BE2C (cell line): ENCODE data around the gene KAZN.

ENCODE experiments used
- DNase-seq: peaks from one replicate; pipeline ENCODE4 v3.0.0-alpha.2; 2020
- H3K27me3 ChIP-seq: fragments of 250-450 bp; sonication (Bioruptor Pico); 2 replicates; pipeline ENCODE4 v1.5.1; 2020; ENCODE audit warnings: mild to moderate bottlenecking
- H3K36me3 ChIP-seq: fragments of 250-450 bp; sonication (Bioruptor Pico); 2 replicates; pipeline ENCODE4 v1.5.1; 2020; ENCODE audit warnings: mild to moderate bottlenecking
- H3K4me1 ChIP-seq: fragments of 250-450 bp; sonication (Bioruptor Pico); 2 replicates; pipeline ENCODE4 v1.5.1; 2020
- H3K4me3 ChIP-seq: 2 replicates; pipeline ENCODE4 v1.5.1; 2011; ENCODE audit warnings: low read depth, low read length
- H3K9me3 ChIP-seq: fragments of 250-450 bp; sonication (Bioruptor Pico); 2 replicates; pipeline ENCODE4 v1.5.1; 2020
- TF ChIP-seq, protein P1 (sequence below): IDR thresholded peaks from 2 replicates; pipeline ENCODE4 v1.5.1; 2012; ENCODE audit warnings: mild to moderate bottlenecking, low read depth, low read length

KAZN gene

DNA sequence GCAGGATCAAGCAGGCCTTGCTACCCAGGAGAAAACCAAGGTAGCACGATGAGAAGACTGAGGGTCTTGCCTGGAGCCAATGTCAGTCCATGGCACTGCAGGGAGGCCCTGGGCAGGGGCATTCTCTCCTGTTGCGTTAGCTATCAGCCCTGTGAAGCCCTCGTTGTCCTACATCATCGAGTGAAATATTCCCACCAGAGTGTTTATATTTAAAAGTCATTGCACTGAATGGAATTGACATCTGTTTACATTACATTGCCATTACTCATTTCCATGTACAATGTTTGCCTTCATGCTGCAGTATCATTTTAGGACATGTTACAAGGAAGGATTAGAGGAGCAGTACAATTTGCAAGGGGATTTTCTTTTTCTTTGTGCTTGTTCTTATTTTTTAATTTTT, 243.9 kb downstream of the KAZN start:
- Histone ChIP-seq H3K4me3 (no peak overlapping the region), H3K36me3 (no peaks in the 10 kb centered on the region), H3K27me3 (no peaks in the 10 kb centered on the region), H3K9me3 (no peaks in the 10 kb centered on the region), H3K4me1 (no peaks in the 10 kb centered on the region)
- TF ChIP-seq, protein P1, sequence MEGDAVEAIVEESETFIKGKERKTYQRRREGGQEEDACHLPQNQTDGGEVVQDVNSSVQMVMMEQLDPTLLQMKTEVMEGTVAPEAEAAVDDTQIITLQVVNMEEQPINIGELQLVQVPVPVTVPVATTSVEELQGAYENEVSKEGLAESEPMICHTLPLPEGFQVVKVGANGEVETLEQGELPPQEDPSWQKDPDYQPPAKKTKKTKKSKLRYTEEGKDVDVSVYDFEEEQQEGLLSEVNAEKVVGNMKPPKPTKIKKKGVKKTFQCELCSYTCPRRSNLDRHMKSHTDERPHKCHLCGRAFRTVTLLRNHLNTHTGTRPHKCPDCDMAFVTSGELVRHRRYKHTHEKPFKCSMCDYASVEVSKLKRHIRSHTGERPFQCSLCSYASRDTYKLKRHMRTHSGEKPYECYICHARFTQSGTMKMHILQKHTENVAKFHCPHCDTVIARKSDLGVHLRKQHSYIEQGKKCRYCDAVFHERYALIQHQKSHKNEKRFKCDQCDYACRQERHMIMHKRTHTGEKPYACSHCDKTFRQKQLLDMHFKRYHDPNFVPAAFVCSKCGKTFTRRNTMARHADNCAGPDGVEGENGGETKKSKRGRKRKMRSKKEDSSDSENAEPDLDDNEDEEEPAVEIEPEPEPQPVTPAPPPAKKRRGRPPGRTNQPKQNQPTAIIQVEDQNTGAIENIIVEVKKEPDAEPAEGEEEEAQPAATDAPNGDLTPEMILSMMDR: no peak
- DNase-seq: no peak

DNA sequence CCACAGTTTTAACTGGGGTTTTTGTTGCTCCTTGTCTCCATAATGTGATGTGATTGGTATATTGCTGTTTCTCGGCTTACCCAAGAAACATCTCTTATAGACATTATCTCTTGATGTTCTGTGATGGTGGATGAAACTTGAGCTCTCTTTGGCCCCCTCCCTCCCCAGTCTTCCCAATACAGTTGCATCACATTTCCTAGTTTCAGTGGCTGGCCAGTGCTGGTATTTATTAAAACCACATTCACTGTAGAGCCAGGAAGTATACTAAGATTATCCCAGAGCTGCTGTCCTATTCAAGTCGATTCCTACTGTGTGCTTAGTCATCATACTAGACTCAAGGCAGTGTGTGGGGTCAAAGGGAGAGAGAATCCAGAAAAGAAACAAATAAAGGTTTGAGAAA, 244.4 kb downstream of the KAZN start:
- no peak for DNase-seq
- Histone ChIP-seq H3K4me3 (no peak overlapping the region), H3K4me1 (no peaks in the 10 kb centered on the region), H3K27me3 (no peaks in the 10 kb centered on the region), H3K36me3 (no peaks in the 10 kb centered on the region), H3K9me3 (no peaks in the 10 kb centered on the region)
- TF ChIP-seq, protein P1: no peak

DNA sequence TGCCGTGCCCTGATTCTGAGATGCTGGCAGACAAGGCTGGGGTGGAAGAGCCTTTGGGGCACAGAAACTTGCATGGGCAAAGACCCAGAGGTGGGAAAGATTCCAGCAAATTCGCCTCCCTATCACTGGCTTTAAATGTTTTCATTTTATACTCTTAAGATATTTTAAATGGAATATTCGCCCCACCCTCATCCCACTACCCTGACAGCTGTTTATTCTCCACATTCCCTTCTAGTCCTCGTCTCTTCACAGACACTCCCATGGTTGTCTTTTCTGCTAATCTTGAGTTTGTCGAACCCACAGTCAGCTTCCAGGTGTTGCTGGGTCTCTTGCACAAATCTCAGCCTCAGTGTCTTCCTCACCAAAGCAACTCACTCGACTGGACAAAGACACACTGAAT, 245.0 kb downstream of the KAZN start:
- Histone ChIP-seq H3K9me3 (no peaks in the 10 kb centered on the region), H3K4me3 (no peak overlapping the region), H3K27me3 (no peaks in the 10 kb centered on the region), H3K36me3 (no peaks in the 10 kb centered on the region), H3K4me1 (no peaks in the 10 kb centered on the region)
- TF ChIP-seq, protein P1: no peak
- no peak for DNase-seq

DNA sequence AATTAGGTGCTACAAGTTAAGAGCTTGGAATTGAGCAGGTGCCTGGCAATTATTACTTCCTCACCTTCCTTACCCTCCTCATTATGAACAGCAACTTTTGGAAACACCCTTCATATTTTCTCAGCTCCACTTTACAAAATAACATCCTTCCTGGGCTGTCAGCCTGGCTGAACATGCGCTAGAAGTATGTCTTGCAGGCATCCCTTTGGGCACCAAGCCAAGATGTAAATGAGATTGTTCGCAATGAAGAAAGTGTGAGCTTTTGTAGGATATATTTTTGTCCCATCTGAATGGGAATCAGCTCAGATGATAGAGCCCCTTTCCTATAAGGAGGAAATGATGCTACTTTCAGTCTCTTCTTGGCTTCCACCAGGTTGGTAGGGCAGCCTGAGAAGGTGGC, 245.9 kb downstream of the KAZN start:
- H3K27me3 ChIP-seq: no peaks in the 10 kb centered on the region
- H3K4me1 ChIP-seq: no peaks in the 10 kb centered on the region
- no peaks in the 10 kb centered on the region for H3K9me3 ChIP-seq
- H3K4me3 ChIP-seq: no peak overlapping the region
- no peak for DNase-seq
- H3K36me3 ChIP-seq: no peaks in the 10 kb centered on the region
- TF ChIP-seq, protein P1: no peak

DNA sequence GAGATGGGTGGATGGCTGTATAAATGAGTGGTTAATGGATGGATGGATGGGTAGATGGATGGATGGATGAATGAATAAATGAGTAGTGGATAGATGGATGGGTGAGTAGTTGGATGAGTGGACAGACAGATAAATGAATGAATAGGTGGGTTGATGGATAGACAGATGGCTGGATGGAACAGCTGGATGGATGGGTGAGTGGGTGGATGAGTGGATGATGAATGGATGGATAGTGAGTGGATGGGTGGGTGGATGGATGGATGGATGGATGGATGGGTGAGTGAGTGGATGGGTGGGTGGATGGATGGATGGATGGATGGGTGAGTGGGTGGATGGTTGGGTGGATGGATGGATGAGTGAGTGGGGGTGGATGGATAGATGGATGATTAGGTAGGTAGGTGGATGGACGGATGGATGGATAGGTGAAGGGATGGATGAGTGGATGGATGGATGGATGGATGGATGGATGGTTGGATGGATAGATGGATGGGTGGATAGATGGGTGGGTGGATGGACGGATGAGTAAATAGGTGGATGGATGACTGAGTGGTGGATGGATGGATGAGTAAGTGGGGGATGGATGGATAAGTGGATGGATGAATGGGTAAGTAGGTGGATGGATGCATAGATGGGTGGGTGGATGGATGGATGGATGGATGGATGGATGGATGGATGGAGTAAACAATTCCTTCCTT, 246.6 kb downstream of the KAZN start:
- Histone ChIP-seq H3K4me1 (no peaks in the 10 kb centered on the region), H3K9me3 (no peaks in the 10 kb centered on the region), H3K4me3 (no peak overlapping the region), H3K27me3 (no peaks in the 10 kb centered on the region), H3K36me3 (no peaks in the 10 kb centered on the region)
- no peak for DNase-seq
- TF ChIP-seq, protein P1: no peak

DNA sequence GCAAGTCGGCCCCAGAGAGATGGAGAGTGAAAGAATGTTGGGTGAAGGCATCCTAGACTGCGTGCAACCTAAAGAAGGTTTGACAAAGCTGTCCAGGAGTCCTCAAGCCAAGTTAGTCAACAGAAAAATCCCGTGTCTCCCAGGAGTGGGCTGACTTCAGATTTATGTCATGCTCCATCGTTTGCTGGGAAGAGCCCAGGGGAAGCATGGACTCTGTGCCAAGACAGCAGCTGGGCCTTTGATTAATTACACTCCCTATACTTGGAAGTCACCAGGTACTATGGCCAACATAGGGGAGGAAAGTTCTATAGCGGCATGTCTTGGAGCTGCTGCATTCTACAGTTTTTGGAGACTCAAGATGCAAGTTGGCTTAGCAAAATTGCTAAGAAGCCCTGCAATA, 247.4 kb downstream of the KAZN start:
- Histone ChIP-seq H3K4me1 (no peaks in the 10 kb centered on the region), H3K4me3 (no peak overlapping the region), H3K9me3 (no peaks in the 10 kb centered on the region), H3K36me3 (no peaks in the 10 kb centered on the region), H3K27me3 (no peaks in the 10 kb centered on the region)
- no peak for DNase-seq
- TF ChIP-seq, protein P1: no peak
